Gastroesophageal sphincter (tissue), 4 donors: ENCODE measurements around the gene EFHC2. TPM values are rescaled to one million over a fixed set of nuclear protein-coding genes. Genes with fewer than 3 reads are reported as not detected.

Experiments used
- ATAC-seq: fragments of 150-250 bp; one replicate; pipeline ENCODE4 v1.9.1; 2016; ENCODE audit warnings: mild to moderate bottlenecking, moderate library complexity
- H3K27ac ChIP-seq, 4 donors: fragments of 200-600 bp; sonication (generic) in 3 of 4; 1 replicate in 3 of 4; 2 replicates in 1 of 4; pipeline ENCODE4 v1.5.1; 2016 to 2019
- H3K27me3 ChIP-seq: fragments of 200-600 bp; sonication (generic); one replicate; pipeline ENCODE4 v1.5.1; 2019
- H3K36me3 ChIP-seq, 2 donors: fragments of 200-600 bp; sonication (generic); one replicate each; pipeline ENCODE4 v1.5.1; 2019; ENCODE audit warnings: control low read depth in 1 of 2
- H3K4me1 ChIP-seq, 3 donors: fragments of 200-600 bp; sonication (generic); 1 replicate in 2 of 3; 2 replicates in 1 of 3; pipeline ENCODE4 v1.5.1; 2016 to 2019; ENCODE audit warnings: control low read depth in 2 of 3
- H3K4me3 ChIP-seq, 2 donors: fragments of 200-600 bp; sonication (generic); one replicate each; pipeline ENCODE4 v1.5.1; 2019; ENCODE audit warnings: mild to moderate bottlenecking in 1 of 2, moderate library complexity in 1 of 2
- H3K9me3 ChIP-seq, 3 donors: fragments of 200-600 bp; sonication (generic); one replicate each; pipeline ENCODE4 v1.5.1; 2017 to 2019; ENCODE audit warnings: control low read depth in 2 of 3
- CTCF ChIP-seq, 4 experiments: fragments of 200-600 bp in 2 of 4; fragments of 450-650 bp in 2 of 4; sonication (generic) in 1 of 4; IDR thresholded peaks; one replicate each; pipeline ENCODE4 v1.5.1; 2017 to 2019; ENCODE audit warnings: antibody characterized with exemption in 4 of 4, mild to moderate bottlenecking in 2 of 4, moderate library complexity in 2 of 4
- EP300 ChIP-seq: sonication (generic); formaldehyde crosslinking; IDR thresholded peaks from one replicate; pipeline ENCODE4 v1.6.1; 2017; ENCODE audit warnings: antibody characterized with exemption, mild to moderate bottlenecking
- POLR2A ChIP-seq, 2 donors: fragments of 450-650 bp; IDR thresholded peaks; one replicate each; pipeline ENCODE4 v1.6.1; 2017; ENCODE audit warnings: antibody characterized with exemption in 2 of 2, mild to moderate bottlenecking in 2 of 2, moderate library complexity in 1 of 2
- POLR2AphosphoS5 ChIP-seq: sonication (generic); formaldehyde crosslinking; IDR thresholded peaks from one replicate; pipeline ENCODE4 v1.6.1; 2017; ENCODE audit warnings: antibody characterized with exemption
- WGBS, 2 donors: methylation state at CpG; one replicate each; pipeline ENCODE4 v1.1.5; 2018; ENCODE audit warnings: low coverage in 1 of 2; 5-methylcytosine and 5-hydroxymethylcytosine counted together
- total RNA-seq, 4 donors: library from RNA; depleted of rRNA; stranded (reverse); fragments of >200 nt; gene quantifications; one replicate each; pipeline ENCODE4 v1.1.0, GENCODE V29; 2016

The EFHC2 gene
- total RNA-seq, 4 donors from 2014 or later, result 2.7 to 15.9 (median 8.7) TPM

- H3K4me3 ChIP-seq, result no peak overlapping the region
- no peaks in the 10 kb centered on the region for H3K27me3 ChIP-seq
- H3K27ac ChIP-seq, result no peak overlapping the region
- no peak for TF ChIP-seq CTCF (IDR thresholded peaks at IDR 0.05)
- no peak for TF ChIP-seq EP300
- 20% methylated on average over 1 of the region's 1 CpG; no CpG with 5 or more reads in 1 of the 2 donors for WGBS, 2 donors
- no peak for ATAC-seq
- no peaks in the 10 kb centered on the region for H3K9me3 ChIP-seq
- no peaks in the 10 kb centered on the region for H3K4me1 ChIP-seq
- no peaks in the 10 kb centered on the region for H3K36me3 ChIP-seq
Observed at GRCh38 chrX:44332437-44332836, 11.0 kb downstream of the EFHC2 start.

- no peaks in the 10 kb centered on the region for H3K27me3 ChIP-seq
- H3K27ac ChIP-seq, result no peak overlapping the region
- no peaks in the 10 kb centered on the region for H3K36me3 ChIP-seq
- no peaks in the 10 kb centered on the region for H3K4me1 ChIP-seq
- no peak for TF ChIP-seq POLR2AphosphoS5
- no peak for TF ChIP-seq POLR2A (IDR thresholded peaks at IDR 0.05)
- TF ChIP-seq CTCF (IDR thresholded peaks at IDR 0.05), result no peak
- no peak for TF ChIP-seq EP300
- 58 to 85% methylated on average over 3 of the region's 3 CpGs for WGBS, 2 donors
- no peak overlapping the region for H3K4me3 ChIP-seq
- H3K9me3 ChIP-seq, result no peaks in the 10 kb centered on the region
- ATAC-seq, result no peak
Observed at GRCh38 chrX:44330227-44330626, 13.2 kb downstream of the EFHC2 start.

GRCh38 chrX:44319550-44319949 is 23.9 kb downstream of the EFHC2 start:
- no peaks in the 10 kb centered on the region for H3K4me1 ChIP-seq
- H3K4me3 ChIP-seq, result no peak overlapping the region
- TF ChIP-seq POLR2AphosphoS5 (no peak), EP300 (no peak), CTCF (IDR thresholded peaks at IDR 0.05) (no peak), POLR2A (IDR thresholded peaks at IDR 0.05) (no peak)
- no peaks in the 10 kb centered on the region for H3K27me3 ChIP-seq
- no peaks in the 10 kb centered on the region for H3K9me3 ChIP-seq
- ATAC-seq, result no peak
- no peak overlapping the region for H3K27ac ChIP-seq
- WGBS, 2 donors, result 75 to 100% methylated on average over 1 of the region's 1 CpG
- H3K36me3 ChIP-seq, result no peaks in the 10 kb centered on the region

- Histone ChIP-seq H3K4me1 (no peaks in the 10 kb centered on the region), H3K36me3 (no peaks in the 10 kb centered on the region), H3K27me3 (no peaks in the 10 kb centered on the region), H3K9me3 (no peaks in the 10 kb centered on the region), H3K4me3 (no peak overlapping the region), H3K27ac (no peak overlapping the region)
- ATAC-seq, result no peak
- WGBS, 2 donors, result 80% methylated on average over 1 of the region's 2 CpGs; no CpG with 5 or more reads in 1 of the 2 donors
- TF ChIP-seq POLR2AphosphoS5, result no peak
- no peak for TF ChIP-seq POLR2A (IDR thresholded peaks at IDR 0.05)
- no peak for TF ChIP-seq CTCF (IDR thresholded peaks at IDR 0.05)
Observed at GRCh38 chrX:44317181-44317580, 26.3 kb downstream of the EFHC2 start.

- no peak for ATAC-seq
- no peak for TF ChIP-seq POLR2A (IDR thresholded peaks at IDR 0.05)
- no peak for TF ChIP-seq EP300
- no peak for TF ChIP-seq CTCF (IDR thresholded peaks at IDR 0.05)
- no peak for TF ChIP-seq POLR2AphosphoS5
- Histone ChIP-seq H3K4me3 (no peak overlapping the region), H3K9me3 (no peaks in the 10 kb centered on the region), H3K4me1 (no peaks in the 10 kb centered on the region), H3K27ac (no peak overlapping the region), H3K27me3 (no peaks in the 10 kb centered on the region), H3K36me3 (no peaks in the 10 kb centered on the region)
- WGBS, 2 donors, result 70 to 72% methylated on average over 3 to 4 of the region's 5 CpGs
Observed at GRCh38 chrX:44314808-44315207, 28.7 kb downstream of the EFHC2 start.
